ENCODE results near the gene CDH23.

The CDH23 gene

DNA sequence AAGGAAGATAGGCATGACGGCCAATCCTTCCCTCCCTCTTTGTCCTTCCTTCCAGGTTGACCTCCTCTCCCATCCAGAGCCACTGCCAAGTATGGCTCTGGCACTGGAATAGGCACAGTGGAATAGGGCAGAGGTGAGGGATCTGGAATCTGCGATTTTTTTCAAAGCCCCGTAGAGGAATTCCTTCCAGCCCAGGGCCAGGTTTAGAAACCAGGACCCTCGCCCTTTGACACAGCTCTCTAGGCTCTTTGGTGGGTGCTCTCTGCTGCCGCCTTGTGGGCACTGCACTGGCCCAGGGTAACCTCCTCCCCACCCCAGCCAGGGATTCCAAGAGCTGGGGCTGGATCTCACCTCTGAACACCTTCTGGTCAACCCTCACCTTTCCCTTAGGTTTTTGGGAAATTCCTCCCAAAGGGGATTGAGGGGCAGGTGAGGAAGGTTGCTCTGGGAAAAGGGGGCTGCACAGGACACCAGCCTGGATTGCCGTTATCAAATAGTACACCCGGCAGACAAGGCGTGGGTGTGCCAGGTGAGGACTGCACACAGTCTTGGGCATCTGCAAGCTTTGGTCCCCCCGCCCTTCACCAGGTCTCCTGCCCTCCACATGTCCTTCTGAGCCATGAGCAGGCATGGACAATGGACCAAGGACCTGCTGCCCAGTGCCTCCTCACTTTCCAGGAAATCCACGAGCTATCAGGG is 300.1 kb downstream of the CDH23 start:
- peak; percentile 92 for ATAC-seq
- TF ChIP-seq, protein P1, sequence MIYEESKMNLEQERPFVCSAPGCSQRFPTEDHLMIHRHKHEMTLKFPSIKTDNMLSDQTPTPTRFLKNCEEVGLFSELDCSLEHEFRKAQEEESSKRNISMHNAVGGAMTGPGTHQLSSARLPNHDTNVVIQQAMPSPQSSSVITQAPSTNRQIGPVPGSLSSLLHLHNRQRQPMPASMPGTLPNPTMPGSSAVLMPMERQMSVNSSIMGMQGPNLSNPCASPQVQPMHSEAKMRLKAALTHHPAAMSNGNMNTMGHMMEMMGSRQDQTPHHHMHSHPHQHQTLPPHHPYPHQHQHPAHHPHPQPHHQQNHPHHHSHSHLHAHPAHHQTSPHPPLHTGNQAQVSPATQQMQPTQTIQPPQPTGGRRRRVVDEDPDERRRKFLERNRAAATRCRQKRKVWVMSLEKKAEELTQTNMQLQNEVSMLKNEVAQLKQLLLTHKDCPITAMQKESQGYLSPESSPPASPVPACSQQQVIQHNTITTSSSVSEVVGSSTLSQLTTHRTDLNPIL (CRISPR knock-in tag; IDR thresholded peaks at IDR 0.05; ENCODE audit: low read depth), result no peak
- peak; percentile 28; the same call in 1 of the 2 replicates for TF ChIP-seq ZNF70 (CRISPR knock-in tag; IDR thresholded peaks at IDR 0.05)

DNA sequence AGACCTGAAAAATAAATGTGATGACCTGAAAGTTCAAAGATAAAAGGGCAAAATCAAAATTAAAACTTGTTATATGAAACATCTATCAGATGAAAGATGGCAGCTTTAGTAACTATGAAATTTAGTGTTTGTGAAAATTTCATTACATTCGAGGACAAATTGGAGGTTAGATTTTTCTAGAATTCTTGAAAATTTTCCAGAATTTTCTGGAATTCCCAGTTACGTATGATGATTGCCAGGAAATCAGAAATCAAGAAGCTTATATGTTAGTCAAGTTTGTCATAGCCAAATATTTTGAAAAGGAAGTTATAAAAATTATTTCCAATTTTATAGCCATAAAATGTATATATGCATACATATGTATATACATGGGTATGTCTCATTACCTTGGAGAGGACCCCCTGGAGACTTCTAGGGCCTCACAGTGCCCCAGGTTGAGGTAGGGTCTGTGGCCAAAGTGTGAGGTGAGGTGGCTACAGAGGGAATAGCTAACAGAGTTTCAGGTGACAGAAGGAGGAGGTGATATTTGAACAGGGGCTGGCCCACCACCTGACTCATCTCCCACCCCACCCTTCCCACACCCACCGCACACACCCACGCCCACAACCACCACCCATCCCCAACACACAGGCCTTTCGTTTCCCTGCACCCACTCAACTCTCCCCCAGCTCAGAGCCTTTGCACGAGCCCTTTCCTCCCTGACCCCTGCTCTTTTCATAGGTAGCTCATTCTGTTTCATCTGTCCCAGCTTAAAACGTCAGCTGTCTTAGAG is 301.4 kb downstream of the CDH23 start:
- no peak for ATAC-seq
- TF ChIP-seq OSR1 (CRISPR knock-in tag; IDR thresholded peaks at IDR 0.05), result no peak
- TF ChIP-seq, protein P2, sequence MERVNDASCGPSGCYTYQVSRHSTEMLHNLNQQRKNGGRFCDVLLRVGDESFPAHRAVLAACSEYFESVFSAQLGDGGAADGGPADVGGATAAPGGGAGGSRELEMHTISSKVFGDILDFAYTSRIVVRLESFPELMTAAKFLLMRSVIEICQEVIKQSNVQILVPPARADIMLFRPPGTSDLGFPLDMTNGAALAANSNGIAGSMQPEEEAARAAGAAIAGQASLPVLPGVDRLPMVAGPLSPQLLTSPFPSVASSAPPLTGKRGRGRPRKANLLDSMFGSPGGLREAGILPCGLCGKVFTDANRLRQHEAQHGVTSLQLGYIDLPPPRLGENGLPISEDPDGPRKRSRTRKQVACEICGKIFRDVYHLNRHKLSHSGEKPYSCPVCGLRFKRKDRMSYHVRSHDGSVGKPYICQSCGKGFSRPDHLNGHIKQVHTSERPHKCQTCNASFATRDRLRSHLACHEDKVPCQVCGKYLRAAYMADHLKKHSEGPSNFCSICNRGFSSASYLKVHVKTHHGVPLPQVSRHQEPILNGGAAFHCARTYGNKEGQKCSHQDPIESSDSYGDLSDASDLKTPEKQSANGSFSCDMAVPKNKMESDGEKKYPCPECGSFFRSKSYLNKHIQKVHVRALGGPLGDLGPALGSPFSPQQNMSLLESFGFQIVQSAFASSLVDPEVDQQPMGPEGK (CRISPR knock-in tag; IDR thresholded peaks at IDR 0.05; ENCODE audit: borderline replicate concordance), result no peak
- no peak for TF ChIP-seq CSDC2 (CRISPR knock-in tag; IDR thresholded peaks at IDR 0.05)
- TF ChIP-seq ZC3H10 (CRISPR knock-in tag; IDR thresholded peaks at IDR 0.05), result no peak

DNA sequence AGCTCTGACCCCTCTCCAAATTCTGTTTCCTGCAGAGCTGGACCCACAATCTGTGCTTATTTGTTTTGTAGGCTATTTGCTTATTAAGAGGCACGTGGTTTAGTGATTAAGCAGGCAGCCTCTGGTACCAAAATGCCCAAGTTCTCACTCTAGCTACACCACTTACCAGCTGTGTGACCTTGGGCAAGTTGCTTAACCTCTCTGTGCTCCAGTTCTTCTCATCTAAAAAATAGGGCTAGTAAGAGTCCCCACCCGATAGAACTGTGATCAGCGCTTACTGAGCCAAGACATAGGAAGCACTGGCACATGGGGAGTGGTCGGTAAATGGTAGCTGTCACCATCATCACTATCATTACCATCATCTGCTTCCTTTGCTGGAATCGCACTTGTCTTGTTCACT is 302.0 kb downstream of the CDH23 start:
- ATAC-seq, result no peak
- no peak for TF ChIP-seq ZC3H10 (CRISPR knock-in tag; IDR thresholded peaks at IDR 0.05)
- no peak for TF ChIP-seq ZFP3 (CRISPR knock-in tag; IDR thresholded peaks at IDR 0.05)
- TF ChIP-seq RARB (CRISPR knock-in tag; IDR thresholded peaks at IDR 0.05), result no peak
- TF ChIP-seq ZNF565 (CRISPR knock-in tag; conservative IDR thresholded peaks at IDR 0.05; ENCODE audit: low read depth), result no peak
- no peak for TF ChIP-seq ZNF8 (CRISPR knock-in tag; IDR thresholded peaks at IDR 0.05)
- TF ChIP-seq, protein P2 (CRISPR knock-in tag; IDR thresholded peaks at IDR 0.05; ENCODE audit: borderline replicate concordance), result no peak
- TF ChIP-seq, protein P3, sequence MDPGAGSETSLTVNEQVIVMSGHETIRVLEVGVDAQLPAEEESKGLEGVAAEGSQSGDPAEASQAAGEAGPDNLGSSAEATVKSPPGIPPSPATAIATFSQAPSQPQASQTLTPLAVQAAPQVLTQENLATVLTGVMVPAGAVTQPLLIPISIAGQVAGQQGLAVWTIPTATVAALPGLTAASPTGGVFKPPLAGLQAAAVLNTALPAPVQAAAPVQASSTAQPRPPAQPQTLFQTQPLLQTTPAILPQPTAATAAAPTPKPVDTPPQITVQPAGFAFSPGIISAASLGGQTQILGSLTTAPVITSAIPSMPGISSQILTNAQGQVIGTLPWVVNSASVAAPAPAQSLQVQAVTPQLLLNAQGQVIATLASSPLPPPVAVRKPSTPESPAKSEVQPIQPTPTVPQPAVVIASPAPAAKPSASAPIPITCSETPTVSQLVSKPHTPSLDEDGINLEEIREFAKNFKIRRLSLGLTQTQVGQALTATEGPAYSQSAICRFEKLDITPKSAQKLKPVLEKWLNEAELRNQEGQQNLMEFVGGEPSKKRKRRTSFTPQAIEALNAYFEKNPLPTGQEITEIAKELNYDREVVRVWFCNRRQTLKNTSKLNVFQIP (CRISPR knock-in tag; IDR thresholded peaks at IDR 0.05; ENCODE audit: borderline replicate concordance, low read depth), result no peak
- TF ChIP-seq BACH2 (CRISPR knock-in tag; IDR thresholded peaks at IDR 0.05; ENCODE audit: borderline replicate concordance), result no peak
- no peak for TF ChIP-seq TCF4 (CRISPR knock-in tag; IDR thresholded peaks at IDR 0.05; ENCODE audit: borderline replicate concordance)

DNA sequence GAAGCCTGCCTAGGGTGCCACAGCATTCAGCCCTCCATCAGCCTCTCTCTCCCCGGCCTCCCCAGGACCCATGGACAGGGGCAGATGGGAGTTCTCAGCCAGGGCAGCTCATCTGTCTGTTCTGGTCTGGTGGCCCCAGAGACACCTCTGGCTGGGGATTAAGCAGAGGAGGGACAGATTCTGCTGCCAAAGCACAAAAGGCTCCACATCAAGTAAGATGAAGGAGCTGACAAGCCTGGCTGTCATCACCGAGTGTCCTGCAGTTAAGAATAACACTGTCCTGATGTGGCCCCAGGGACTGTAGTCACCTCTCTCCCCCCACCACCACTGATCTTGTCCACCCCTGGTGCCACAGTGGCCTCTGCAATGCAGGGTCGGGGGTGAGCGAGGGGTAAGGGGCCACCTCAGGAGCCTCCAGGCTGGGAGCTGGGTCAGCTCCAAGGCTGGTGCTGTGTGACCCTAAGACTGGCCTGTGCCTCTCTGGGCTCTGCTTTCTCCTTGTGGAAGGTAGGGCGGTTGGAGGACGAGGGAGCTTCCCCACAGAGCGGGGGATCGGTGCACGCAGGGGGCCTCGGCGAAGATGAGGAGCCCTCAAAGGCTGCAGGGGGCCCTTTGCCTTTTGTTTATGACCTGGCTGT is 304.1 kb downstream of the CDH23 start:
- no peak for ATAC-seq
- TF ChIP-seq GLIS3 (CRISPR knock-in tag; IDR thresholded peaks at IDR 0.05), result no peak
- TF ChIP-seq PPARA (CRISPR knock-in tag; IDR thresholded peaks at IDR 0.05; ENCODE audit: borderline replicate concordance), result no peak
- TF ChIP-seq ZC3H10 (CRISPR knock-in tag; IDR thresholded peaks at IDR 0.05), result no peak
- no peak for TF ChIP-seq TCF4 (CRISPR knock-in tag; IDR thresholded peaks at IDR 0.05; ENCODE audit: borderline replicate concordance)
- TF ChIP-seq ZNF70 (CRISPR knock-in tag; IDR thresholded peaks at IDR 0.05), result no peak
- TF ChIP-seq, protein P4, sequence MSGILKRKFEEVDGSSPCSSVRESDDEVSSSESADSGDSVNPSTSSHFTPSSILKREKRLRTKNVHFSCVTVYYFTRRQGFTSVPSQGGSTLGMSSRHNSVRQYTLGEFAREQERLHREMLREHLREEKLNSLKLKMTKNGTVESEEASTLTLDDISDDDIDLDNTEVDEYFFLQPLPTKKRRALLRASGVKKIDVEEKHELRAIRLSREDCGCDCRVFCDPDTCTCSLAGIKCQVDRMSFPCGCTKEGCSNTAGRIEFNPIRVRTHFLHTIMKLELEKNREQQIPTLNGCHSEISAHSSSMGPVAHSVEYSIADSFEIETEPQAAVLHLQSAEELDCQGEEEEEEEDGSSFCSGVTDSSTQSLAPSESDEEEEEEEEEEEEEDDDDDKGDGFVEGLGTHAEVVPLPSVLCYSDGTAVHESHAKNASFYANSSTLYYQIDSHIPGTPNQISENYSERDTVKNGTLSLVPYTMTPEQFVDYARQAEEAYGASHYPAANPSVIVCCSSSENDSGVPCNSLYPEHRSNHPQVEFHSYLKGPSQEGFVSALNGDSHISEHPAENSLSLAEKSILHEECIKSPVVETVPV (CRISPR knock-in tag; IDR thresholded peaks at IDR 0.05), result no peak
- TF ChIP-seq ZNF565 (CRISPR knock-in tag; conservative IDR thresholded peaks at IDR 0.05; ENCODE audit: low read depth), result no peak
- TF ChIP-seq, protein P2 (CRISPR knock-in tag; IDR thresholded peaks at IDR 0.05; ENCODE audit: borderline replicate concordance), result no peak
- TF ChIP-seq ZNF8 (CRISPR knock-in tag; IDR thresholded peaks at IDR 0.05), result no peak
- no peak for TF ChIP-seq ESRRG (CRISPR knock-in tag; IDR thresholded peaks at IDR 0.05)
- no peak for TF ChIP-seq TOX (CRISPR knock-in tag; IDR thresholded peaks at IDR 0.05; ENCODE audit: borderline replicate concordance)
- no peak for TF ChIP-seq BACH2 (CRISPR knock-in tag; IDR thresholded peaks at IDR 0.05; ENCODE audit: borderline replicate concordance)
- TF ChIP-seq, protein P3 (CRISPR knock-in tag; IDR thresholded peaks at IDR 0.05; ENCODE audit: borderline replicate concordance, low read depth), result no peak
- no peak for TF ChIP-seq CSDC2 (CRISPR knock-in tag; IDR thresholded peaks at IDR 0.05)
- no peak for TF ChIP-seq ZFP30 (CRISPR knock-in tag; IDR thresholded peaks at IDR 0.05)
